Esophagus muscularis mucosa (tissue), 2 donors: ENCODE results near the gene TAF3.

Source experiments
- EP300 ChIP-seq: sonication (generic); formaldehyde crosslinking; IDR thresholded peaks from one replicate; pipeline ENCODE4 v1.6.1; 2017; ENCODE audit warnings: antibody characterized with exemption
- POLR2A ChIP-seq: fragments of 450-650 bp; IDR thresholded peaks from one replicate; pipeline ENCODE4 v1.6.1; 2017; ENCODE audit warnings: antibody characterized with exemption, moderate library complexity, mild to moderate bottlenecking, low read depth

GRCh38 chr10:7808686-7809267, 9.5 kb upstream of the TAF3 start:
- TF ChIP-seq POLR2A (no peak), EP300 (no peak)
